Astrocyte (in vitro differentiated cells and primary cell): ENCODE data around the gene DCC. TPM values are rescaled to one million over a fixed set of nuclear protein-coding genes. Genes with fewer than 3 reads are reported as not detected.

Experiments
- DNase-seq: peaks from one replicate; pipeline ENCODE4 v3.0.0-alpha.2; 2010; ENCODE audit warnings: low read depth
- FAIRE-seq: peaks from 2 replicates; lab custom pipeline; 2011; peaks lifted over from hg19 to GRCh38; lab: Jason Lieb, UNC
- H2AFZ ChIP-seq: 2 replicates; pipeline ENCODE4 v1.6.0; 2012; ENCODE audit warnings: low read depth, low read length, inconsistent platforms
- H3K27ac ChIP-seq: 2 replicates; pipeline ENCODE4 v1.5.1; 2011; ENCODE audit warnings: low read depth, low read length, inconsistent platforms
- H3K27me3 ChIP-seq: 2 replicates; pipeline ENCODE4 v1.6.0; 2011; ENCODE audit warnings: low read length, inconsistent platforms; ENCODE audit not compliant: insufficient read depth
- H3K36me3 ChIP-seq: 2 replicates; pipeline ENCODE4 v1.5.1; 2011; ENCODE audit warnings: low read length, inconsistent platforms; ENCODE audit not compliant: insufficient read depth
- H3K4me1 ChIP-seq: 2 replicates; pipeline ENCODE4 v1.5.1; 2011; ENCODE audit warnings: low read length, inconsistent platforms; ENCODE audit not compliant: insufficient read depth
- H3K4me2 ChIP-seq: 2 replicates; pipeline ENCODE4 v1.6.0; 2012; ENCODE audit warnings: low read length, inconsistent platforms
- H3K4me3 ChIP-seq: 2 replicates; pipeline ENCODE4 v1.5.1; 2011; ENCODE audit warnings: low read depth, mild to moderate bottlenecking, low read length, inconsistent platforms; ENCODE audit not compliant: insufficient read depth
- H3K79me2 ChIP-seq: 2 replicates; pipeline ENCODE4 v1.6.0; 2012; ENCODE audit warnings: mild to moderate bottlenecking, low read length, inconsistent platforms; ENCODE audit not compliant: insufficient read depth
- H3K9ac ChIP-seq: 2 replicates; pipeline ENCODE4 v1.6.0; 2012; ENCODE audit warnings: mild to moderate bottlenecking, low read length, inconsistent platforms
- H3K9me3 ChIP-seq: 2 replicates; pipeline ENCODE4 v1.5.1; 2012; ENCODE audit warnings: low read depth, mild to moderate bottlenecking, low read length, inconsistent platforms; ENCODE audit not compliant: insufficient read depth
- H4K20me1 ChIP-seq: 2 replicates; pipeline ENCODE4 v1.6.0; 2012; ENCODE audit warnings: low read length, inconsistent platforms; ENCODE audit not compliant: insufficient read depth
- H3K27ac Mint-ChIP-seq: one replicate; pipeline ENCODE4 v1.8.0; 2021; ENCODE audit warnings: mild to moderate bottlenecking, mixed read lengths; ENCODE audit not compliant: unreplicated experiment
- H3K27me3 Mint-ChIP-seq: one replicate; pipeline ENCODE4 v1.8.0; 2021; ENCODE audit warnings: low read depth, mixed read lengths; ENCODE audit not compliant: unreplicated experiment
- H3K36me3 Mint-ChIP-seq: one replicate; pipeline ENCODE4 v1.8.0; 2021; ENCODE audit warnings: low read depth, mixed read lengths; ENCODE audit not compliant: unreplicated experiment
- H3K4me1 Mint-ChIP-seq: one replicate; pipeline ENCODE4 v1.8.0; 2021; ENCODE audit warnings: low read depth, mixed read lengths; ENCODE audit not compliant: unreplicated experiment
- H3K4me3 Mint-ChIP-seq: one replicate; pipeline ENCODE4 v1.8.0; 2021; ENCODE audit warnings: mild to moderate bottlenecking, moderate library complexity, mixed read lengths; ENCODE audit not compliant: unreplicated experiment
- H3K9me3 Mint-ChIP-seq: one replicate; pipeline ENCODE4 v1.8.0; 2021; ENCODE audit warnings: mild to moderate bottlenecking, mixed read lengths; ENCODE audit not compliant: unreplicated experiment
- CTCF ChIP-seq: IDR thresholded peaks from 2 replicates; pipeline ENCODE4 v1.5.1; 2011; ENCODE audit warnings: low read depth, mild to moderate bottlenecking, inconsistent platforms, low read length, moderate library complexity; ENCODE audit not compliant: insufficient read depth
- EZH2 ChIP-seq: IDR thresholded peaks from 2 replicates; pipeline ENCODE4 v1.6.1; 2012; ENCODE audit warnings: mild to moderate bottlenecking, low read length, inconsistent platforms; ENCODE audit not compliant: insufficient read depth
- total RNA-seq: library from RNA; stranded (reverse); gene quantifications from 2 replicates; pipeline ENCODE4 v1.2.1, GENCODE V29; 2021

The DCC gene
- total RNA-seq, 1 donor from 2014 or later: 2.6 TPM

- Mint-ChIP-seq H3K4me3 (no peak overlapping the region), H3K4me1 (no peaks in the 10 kb centered on the region), H3K36me3 (no peaks in the 10 kb centered on the region), H3K9me3 (no peaks in the 10 kb centered on the region), H3K27me3 (no peaks in the 10 kb centered on the region), H3K27ac (no peak overlapping the region)
- Histone ChIP-seq H3K4me3 (no peak overlapping the region), H3K4me2 (no peak overlapping the region), H3K36me3 (no peaks in the 10 kb centered on the region), H3K27ac (no peak overlapping the region), H3K9ac (no peak overlapping the region), H3K79me2 (no peaks in the 10 kb centered on the region), H4K20me1 (no peaks in the 10 kb centered on the region), H3K4me1 (no peaks in the 10 kb centered on the region), H3K27me3 (no peaks in the 10 kb centered on the region), H3K9me3 (no peaks in the 10 kb centered on the region), H2AFZ (no peak overlapping the region)
- DNase-seq (no peak), FAIRE-seq (no peak)
- TF ChIP-seq CTCF (no peak), EZH2 (no peak)
Measured at GRCh38 chr18:52948868-52949444, 609.0 kb downstream of the DCC start.

DNA sequence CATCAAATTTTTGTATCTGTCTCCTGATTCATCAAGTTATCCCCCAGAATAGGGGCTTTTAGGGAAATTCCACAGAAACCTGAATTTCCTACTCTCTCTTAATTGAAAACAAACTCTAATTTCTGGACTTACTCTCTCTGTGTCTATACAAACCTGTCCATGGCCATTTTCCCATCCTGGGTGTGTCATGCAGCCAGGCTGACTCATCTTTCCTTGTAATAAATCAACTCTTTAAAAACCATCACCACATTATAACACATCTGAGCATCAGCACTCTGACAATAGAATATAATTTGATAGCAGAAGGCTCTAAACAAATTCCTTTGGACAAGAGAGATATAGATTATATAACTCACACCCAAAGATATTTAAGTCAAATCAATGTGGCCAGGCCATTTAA lies 610.2 kb downstream of the DCC start:
- H4K20me1 ChIP-seq: no peaks in the 10 kb centered on the region
- FAIRE-seq (no peak), DNase-seq (no peak)
- TF ChIP-seq CTCF: no peak
- TF ChIP-seq EZH2: no peak
- no peaks in the 10 kb centered on the region for H3K4me1 Mint-ChIP-seq
- no peak overlapping the region for H2AFZ ChIP-seq
- H3K9me3 ChIP-seq: no peaks in the 10 kb centered on the region
- no peak overlapping the region for H3K4me3 ChIP-seq
- no peak overlapping the region for H3K4me3 Mint-ChIP-seq
- H3K4me2 ChIP-seq: no peak overlapping the region
- H3K9me3 Mint-ChIP-seq: no peaks in the 10 kb centered on the region
- H3K27me3 Mint-ChIP-seq: no peaks in the 10 kb centered on the region
- no peak overlapping the region for H3K27ac Mint-ChIP-seq
- no peaks in the 10 kb centered on the region for H3K79me2 ChIP-seq
- no peak overlapping the region for H3K27ac ChIP-seq
- no peaks in the 10 kb centered on the region for H3K36me3 ChIP-seq
- H3K9ac ChIP-seq: no peak overlapping the region
- no peaks in the 10 kb centered on the region for H3K36me3 Mint-ChIP-seq
- H3K27me3 ChIP-seq: no peaks in the 10 kb centered on the region
- H3K4me1 ChIP-seq: no peaks in the 10 kb centered on the region

GRCh38 chr18:52953387-52953786 lies 613.4 kb downstream of the DCC start:
- Histone ChIP-seq H3K27me3 (no peaks in the 10 kb centered on the region), H3K4me3 (no peak overlapping the region), H3K4me2 (no peak overlapping the region), H3K79me2 (no peaks in the 10 kb centered on the region), H3K27ac (no peak overlapping the region), H3K36me3 (no peaks in the 10 kb centered on the region), H2AFZ (no peak overlapping the region), H3K9ac (no peak overlapping the region), H4K20me1 (no peaks in the 10 kb centered on the region), H3K9me3 (peaks cover 3% of the 10 kb centered on the region), H3K4me1 (no peaks in the 10 kb centered on the region)
- H3K4me1 Mint-ChIP-seq: no peaks in the 10 kb centered on the region
- no peaks in the 10 kb centered on the region for H3K27me3 Mint-ChIP-seq
- no peak overlapping the region for H3K4me3 Mint-ChIP-seq
- no peaks in the 10 kb centered on the region for H3K9me3 Mint-ChIP-seq
- DNase-seq (no peak), FAIRE-seq (no peak)
- TF ChIP-seq EZH2: no peak
- no peak for TF ChIP-seq CTCF
- H3K27ac Mint-ChIP-seq: no peak overlapping the region
- no peaks in the 10 kb centered on the region for H3K36me3 Mint-ChIP-seq
